H9 (cell line): ENCODE measurements around the gene CELA2A. TPM values are rescaled to one million over a fixed set of nuclear protein-coding genes. Genes with fewer than 3 reads are reported as not detected.

Experiments
- DNase-seq: peaks from one replicate; pipeline ENCODE4 v3.0.0-alpha.2; 2017
- H2AFZ ChIP-seq: one replicate; pipeline ENCODE4 v1.6.1; 2013; ENCODE audit warnings: mild to moderate bottlenecking, low read length, control low read depth, moderate library complexity
- H2AK5ac ChIP-seq: 2 replicates; pipeline ENCODE4 v1.6.1; 2013; ENCODE audit warnings: low read length, control low read depth, mixed read lengths; ENCODE audit not compliant: insufficient read length
- H2BK120ac ChIP-seq: one replicate; pipeline ENCODE4 v1.6.1; 2013; ENCODE audit warnings: low read depth, mild to moderate bottlenecking, low read length, control low read depth, inconsistent platforms; ENCODE audit not compliant: poor library complexity, severe bottlenecking
- H2BK12ac ChIP-seq: 2 replicates; pipeline ENCODE4 v1.6.1; 2013; ENCODE audit warnings: low read length, control low read depth, mixed read lengths, low read depth; ENCODE audit not compliant: insufficient read length
- H2BK15ac ChIP-seq: 2 replicates; pipeline ENCODE4 v1.6.1; 2013; ENCODE audit warnings: low read depth, low read length, control low read depth
- H2BK20ac ChIP-seq: one replicate; pipeline ENCODE4 v1.6.1; 2013; ENCODE audit warnings: low read depth, mild to moderate bottlenecking, low read length, control low read depth, inconsistent platforms; ENCODE audit not compliant: poor library complexity, severe bottlenecking
- H2BK5ac ChIP-seq: 2 replicates; pipeline ENCODE4 v1.6.1; 2013; ENCODE audit warnings: low read length, control low read depth, mixed read lengths; ENCODE audit not compliant: insufficient read length
- H3K14ac ChIP-seq: 2 replicates; pipeline ENCODE4 v1.6.1; 2013; ENCODE audit warnings: low read length, control low read depth; ENCODE audit not compliant: insufficient read depth
- H3K18ac ChIP-seq: 2 replicates; pipeline ENCODE4 v1.6.1; 2013; ENCODE audit warnings: low read depth, mild to moderate bottlenecking, mixed read lengths, low read length, control low read depth; ENCODE audit not compliant: insufficient read length
- H3K23ac ChIP-seq: 2 replicates; pipeline ENCODE4 v1.6.1; 2013; ENCODE audit warnings: low read length, control low read depth, mixed read lengths, low read depth; ENCODE audit not compliant: insufficient read length
- H3K23me2 ChIP-seq: 2 replicates; pipeline ENCODE4 v1.6.1; 2013; ENCODE audit warnings: low read depth, mild to moderate bottlenecking, mixed read lengths, low read length, control low read depth; ENCODE audit not compliant: insufficient read length, poor library complexity, severe bottlenecking
- H3K27ac ChIP-seq: 2 replicates; pipeline ENCODE4 v1.5.1; 2013; ENCODE audit warnings: low read length, control low read depth, mixed read lengths, low read depth; ENCODE audit not compliant: insufficient read length
- H3K27me3 ChIP-seq: 2 replicates; pipeline ENCODE4 v1.6.1; 2013; ENCODE audit warnings: low read length, control low read depth, inconsistent platforms; ENCODE audit not compliant: insufficient read depth
- H3K4ac ChIP-seq: 2 replicates; pipeline ENCODE4 v1.6.1; 2013; ENCODE audit warnings: low read depth, mild to moderate bottlenecking, control low read depth, inconsistent platforms, low read length, moderate library complexity
- H3K4me1 ChIP-seq: 2 replicates; pipeline ENCODE4 v1.6.1; 2013; ENCODE audit warnings: low read length, control low read depth, inconsistent platforms; ENCODE audit not compliant: insufficient read depth
- H3K4me2 ChIP-seq: 2 replicates; pipeline ENCODE4 v1.6.1; 2013; ENCODE audit warnings: low read length, control low read depth, mixed read lengths; ENCODE audit not compliant: insufficient read length, insufficient read depth
- H3K56ac ChIP-seq: 2 replicates; pipeline ENCODE4 v1.6.1; 2013; ENCODE audit warnings: low read depth, mild to moderate bottlenecking, mixed read lengths, low read length, control low read depth; ENCODE audit not compliant: insufficient read length
- H3K79me1 ChIP-seq: 2 replicates; pipeline ENCODE4 v1.6.1; 2013; ENCODE audit warnings: low read depth, mild to moderate bottlenecking, moderate library complexity, low read length, control low read depth, inconsistent platforms; ENCODE audit not compliant: insufficient read depth, poor library complexity, severe bottlenecking
- H3K79me2 ChIP-seq: 2 replicates; pipeline ENCODE4 v1.6.1; 2013; ENCODE audit warnings: low read length, control low read depth, inconsistent platforms; ENCODE audit not compliant: insufficient read depth
- H3K9ac ChIP-seq: 2 replicates; pipeline ENCODE4 v1.6.1; 2013; ENCODE audit warnings: low read length, control low read depth, mixed read lengths; ENCODE audit not compliant: insufficient read length; ENCODE audit errors: extremely low read depth
- H3K9me3 ChIP-seq: one replicate; pipeline ENCODE4 v1.6.1; 2013; ENCODE audit warnings: low read depth, low read length, inconsistent platforms; ENCODE audit not compliant: control insufficient read depth
- H3T11ph ChIP-seq: one replicate; pipeline ENCODE4 v1.6.1; 2013; ENCODE audit warnings: mild to moderate bottlenecking, low read length, control low read depth, inconsistent platforms
- H4K20me1 ChIP-seq: one replicate; pipeline ENCODE4 v1.6.1; 2013; ENCODE audit not compliant: control insufficient read depth, insufficient read length, insufficient read depth
- H4K5ac ChIP-seq: 2 replicates; pipeline ENCODE4 v1.6.1; 2013; ENCODE audit warnings: low read depth, mild to moderate bottlenecking, mixed read lengths, low read length, control low read depth; ENCODE audit not compliant: insufficient read length
- H4K8ac ChIP-seq: replicated peaks from 2 replicates; pipeline ENCODE4 v1.6.1; 2013; ENCODE audit warnings: low read length, control low read depth, mixed read lengths, low read depth; ENCODE audit not compliant: insufficient read length
- H4K91ac ChIP-seq: 2 replicates; pipeline ENCODE4 v1.6.1; 2013; ENCODE audit warnings: low read depth, mild to moderate bottlenecking, moderate library complexity, mixed read lengths, low read length, control low read depth; ENCODE audit not compliant: insufficient read length
- H3K27ac Mint-ChIP-seq, 3 experiments: 2 replicates in 2 of 3; 3 replicates in 1 of 3; pipeline ENCODE4 v1.8.0; 2020 to 2021; ENCODE audit warnings: mixed read lengths in 3 of 3, mild to moderate bottlenecking in 1 of 3, moderate library complexity in 1 of 3
- H3K27me3 Mint-ChIP-seq: 2 replicates; pipeline ENCODE4 v1.8.0; 2021; ENCODE audit warnings: low read depth, mild to moderate bottlenecking, moderate library complexity, mixed read lengths
- H3K36me3 Mint-ChIP-seq, 3 experiments: 2 replicates in 2 of 3; 3 replicates in 1 of 3; pipeline ENCODE4 v1.8.0; 2020 to 2021; ENCODE audit warnings: low read depth in 3 of 3, mixed read lengths in 3 of 3; ENCODE audit not compliant: insufficient read depth in 1 of 3
- H3K4me1 Mint-ChIP-seq, 2 experiments: 2 replicates each; pipeline ENCODE4 v1.8.0; 2020; ENCODE audit warnings: mixed read lengths in 2 of 2
- H3K4me3 Mint-ChIP-seq, 2 experiments: 2 replicates in 1 of 2; 3 replicates in 1 of 2; pipeline ENCODE4 v1.8.0; 2020 to 2021; ENCODE audit warnings: mild to moderate bottlenecking in 2 of 2, mixed read lengths in 2 of 2, moderate library complexity in 1 of 2
- H3K9me3 Mint-ChIP-seq, 2 experiments: 2 replicates in 1 of 2; 3 replicates in 1 of 2; pipeline ENCODE4 v1.8.0; 2020; ENCODE audit warnings: mild to moderate bottlenecking in 2 of 2, mixed read lengths in 2 of 2, moderate library complexity in 1 of 2
- CTCF ChIP-seq: fragments of 200-600 bp; sonication (generic); conservative IDR thresholded peaks from 3 replicates; pipeline ENCODE4 v1.8.0; 2021; ENCODE audit warnings: antibody characterized with exemption, mild to moderate bottlenecking
- WGBS: extraction: QIAGEN DNeasy Blood & Tissue Kit; methylation state at CpG from one replicate; pipeline ENCODE4 v1.1.7; 2013; ENCODE audit warnings: missing lambda C conversion rate, low lambda C conversion rate, mixed read lengths; ENCODE audit not compliant: insufficient read length; ENCODE audit errors: extremely low coverage; 5-methylcytosine and 5-hydroxymethylcytosine counted together
- total RNA-seq: library from RNA; stranded (reverse); gene quantifications from 2 replicates; pipeline ENCODE4 v1.2.1, GENCODE V29; 2021

The CELA2A gene
- total RNA-seq, 1 experiment from 2014 or later: not detected

- no peak overlapping the region for H4K5ac ChIP-seq
- no peak overlapping the region for H2AK5ac ChIP-seq
- no peak for DNase-seq
- H2BK15ac ChIP-seq: no peak overlapping the region
- H3K14ac ChIP-seq: no peak overlapping the region; the same call in 1 of the 2 replicates
- H3K27me3 Mint-ChIP-seq: peaks cover 2% of the 10 kb centered on the region; the same call in 1 of the 2 replicates
- no peaks in the 10 kb centered on the region for H4K20me1 ChIP-seq
- H3K27me3 ChIP-seq: no peaks in the 10 kb centered on the region
- H3K9ac ChIP-seq: no peak overlapping the region
- H2AFZ ChIP-seq: no peak overlapping the region
- H4K91ac ChIP-seq: no peak overlapping the region
- no peak overlapping the region for H3K56ac ChIP-seq
- no peak overlapping the region for H2BK12ac ChIP-seq
- no peaks in the 10 kb centered on the region for H3K23me2 ChIP-seq
- WGBS: no CpG with 5 or more reads among the region's 5 CpGs
- no peak overlapping the region for H3K4me2 ChIP-seq
- no peak overlapping the region for H3K27ac ChIP-seq
- H3K23ac ChIP-seq: no peak overlapping the region
- H3K36me3 Mint-ChIP-seq: peaks cover 4 to 13% (median 13%) of the 10 kb centered on the region in 3 experiments; a peak in 6 of 7 replicates
- no peaks in the 10 kb centered on the region for H3K4me1 ChIP-seq
- H3K4ac ChIP-seq: no peak overlapping the region
- no peak overlapping the region for H2BK5ac ChIP-seq
- no peaks in the 10 kb centered on the region for H3K79me1 ChIP-seq
- H4K8ac ChIP-seq: no peak overlapping the region
- no peak overlapping the region for H2BK20ac ChIP-seq
- no peak overlapping the region for H3K27ac Mint-ChIP-seq
- H3K9me3 Mint-ChIP-seq: peaks cover 7 to 8% of the 10 kb centered on the region in 2 experiments
- peaks cover 8 to 12% of the 10 kb centered on the region in 2 experiments for H3K4me1 Mint-ChIP-seq
- no peak overlapping the region for H3K4me3 Mint-ChIP-seq
- TF ChIP-seq CTCF: no peak
- no peaks in the 10 kb centered on the region for H3K79me2 ChIP-seq
- no peak overlapping the region for H3K18ac ChIP-seq
- H3T11ph ChIP-seq: no peak overlapping the region
- no peak overlapping the region for H2BK120ac ChIP-seq
- no peaks in the 10 kb centered on the region for H3K9me3 ChIP-seq
Observed at GRCh38 chr1:15424981-15425380, 31.6 kb upstream of the CELA2A start.
